Inflammatory macrophage (primary cell): ENCODE results near the gene PCDHGA1.

ENCODE experiments used
- DNase-seq, 2 donors: peaks; one replicate each; pipeline ENCODE4 v3.0.0-alpha.2; 2020 to 2022

Gene PCDHGA1

DNA sequence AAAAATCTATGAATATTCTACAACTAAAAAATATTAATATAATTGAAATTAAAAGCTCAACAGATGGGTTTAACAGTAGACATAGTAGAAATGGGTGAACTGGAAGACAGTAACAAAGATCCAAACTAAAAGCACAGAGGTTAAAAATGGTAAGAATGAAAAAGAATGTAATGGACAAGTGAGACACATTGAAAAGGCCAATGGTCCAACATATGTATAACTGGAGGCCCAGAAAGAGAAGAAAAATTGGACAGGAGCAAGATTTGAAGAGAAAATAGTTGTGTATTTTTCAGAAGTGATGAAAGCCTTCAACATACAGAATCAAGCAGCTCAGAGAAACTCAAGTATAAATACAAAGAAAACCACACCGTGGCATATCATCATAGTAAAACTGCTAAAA is 217.2 kb downstream of the PCDHGA1 start:
- DNase-seq, result no peak

DNA sequence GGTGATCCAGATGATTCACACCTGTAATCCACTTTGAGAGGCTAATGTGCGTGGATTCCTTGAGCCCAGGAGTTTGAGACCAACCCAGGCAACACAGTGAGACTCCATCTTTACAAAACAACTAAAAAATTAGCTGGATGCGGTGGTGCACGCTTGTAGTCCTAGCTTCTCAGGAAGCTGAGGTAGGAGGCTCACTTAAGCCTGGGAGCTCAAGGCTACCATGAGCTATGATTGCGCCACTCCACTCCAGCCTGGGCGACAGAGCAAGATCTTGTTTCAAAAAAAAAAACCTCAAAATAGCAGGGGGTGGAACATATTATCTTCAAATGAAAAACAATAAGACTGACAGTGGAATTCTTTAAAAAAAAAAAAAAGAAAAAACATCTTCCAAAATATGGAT is 217.6 kb downstream of the PCDHGA1 start:
- DNase-seq, result no peak

DNA sequence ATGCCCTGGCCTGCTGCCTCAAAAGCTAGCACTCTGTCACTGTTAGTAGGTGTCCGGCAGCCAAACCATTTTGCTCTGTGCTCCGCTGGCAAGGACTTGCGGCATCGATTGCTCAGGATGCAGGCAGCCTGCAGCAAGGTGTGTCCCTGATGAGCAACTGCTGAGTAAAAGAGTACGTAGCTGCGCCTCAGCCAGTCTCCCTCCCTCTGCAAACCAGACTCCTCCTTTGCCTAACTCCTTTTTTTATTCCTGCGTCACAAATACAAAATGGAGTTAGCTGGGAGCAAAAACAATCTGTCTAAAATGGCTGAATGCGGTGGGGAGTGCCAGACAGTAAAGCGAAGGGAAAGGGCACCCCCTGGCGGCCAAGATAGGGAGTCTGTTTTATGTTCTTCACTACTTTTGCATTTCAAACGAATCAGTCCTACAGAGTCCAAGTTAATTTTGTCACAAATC is 227.4 kb downstream of the PCDHGA1 start:
- peak; percentile 54 to 69 for DNase-seq

DNA sequence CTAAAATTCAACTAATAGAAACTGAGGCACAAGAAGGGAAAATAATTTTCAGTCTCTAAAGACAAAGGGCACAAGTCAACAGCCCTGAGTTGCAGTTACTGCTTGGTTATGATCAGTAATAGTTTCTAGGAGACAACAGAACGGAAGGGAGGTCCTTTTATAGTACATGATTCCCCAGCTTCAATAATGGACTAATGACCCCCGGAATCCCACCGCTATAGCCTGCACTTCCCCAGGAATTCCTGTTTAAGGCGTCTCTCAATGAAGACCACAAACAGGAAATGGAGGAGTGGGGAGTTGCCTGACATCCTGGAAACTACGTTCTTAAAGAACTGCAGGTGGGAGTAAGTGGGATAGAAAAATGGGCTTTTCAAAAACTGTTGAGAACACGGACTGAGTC is 227.8 kb downstream of the PCDHGA1 start:
- no peak for DNase-seq

DNA sequence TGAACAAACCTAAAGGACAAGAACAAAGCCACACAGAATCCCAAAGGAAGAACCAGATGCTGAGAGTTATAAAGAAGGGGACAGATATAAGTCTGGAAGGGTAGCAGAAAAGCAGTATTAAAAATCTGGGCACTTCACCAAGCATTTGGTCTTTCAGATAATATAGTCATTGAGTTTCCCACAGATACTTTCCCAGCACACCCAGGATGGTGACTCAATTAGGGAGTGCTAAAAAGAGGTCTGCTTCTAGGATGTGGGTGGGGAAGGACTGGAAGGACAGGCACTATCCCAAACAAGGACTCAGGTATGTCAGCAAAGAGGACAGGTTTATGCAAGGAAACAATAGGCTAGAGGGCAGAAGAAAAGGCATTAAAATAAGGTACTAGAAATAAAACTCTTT is 229.1 kb downstream of the PCDHGA1 start:
- no peak for DNase-seq

DNA sequence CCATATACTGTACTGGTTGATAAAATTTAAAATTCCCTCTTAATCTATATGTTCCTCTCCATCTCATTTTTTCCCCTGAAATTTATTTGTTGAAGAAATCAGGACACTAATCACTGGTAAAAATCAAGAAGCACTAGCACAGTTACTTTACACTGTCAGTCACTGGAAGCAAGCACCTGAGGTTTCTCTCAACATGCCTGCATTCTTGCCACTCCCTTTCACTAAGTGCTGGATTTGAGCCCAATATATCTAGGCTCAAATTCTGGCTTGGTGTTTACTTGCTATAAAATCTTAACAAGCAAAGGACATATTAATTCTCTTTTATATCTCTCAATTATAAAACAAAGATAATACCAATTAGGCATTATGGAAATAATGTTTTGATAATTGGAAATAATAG is 229.8 kb downstream of the PCDHGA1 start:
- no peak for DNase-seq

DNA sequence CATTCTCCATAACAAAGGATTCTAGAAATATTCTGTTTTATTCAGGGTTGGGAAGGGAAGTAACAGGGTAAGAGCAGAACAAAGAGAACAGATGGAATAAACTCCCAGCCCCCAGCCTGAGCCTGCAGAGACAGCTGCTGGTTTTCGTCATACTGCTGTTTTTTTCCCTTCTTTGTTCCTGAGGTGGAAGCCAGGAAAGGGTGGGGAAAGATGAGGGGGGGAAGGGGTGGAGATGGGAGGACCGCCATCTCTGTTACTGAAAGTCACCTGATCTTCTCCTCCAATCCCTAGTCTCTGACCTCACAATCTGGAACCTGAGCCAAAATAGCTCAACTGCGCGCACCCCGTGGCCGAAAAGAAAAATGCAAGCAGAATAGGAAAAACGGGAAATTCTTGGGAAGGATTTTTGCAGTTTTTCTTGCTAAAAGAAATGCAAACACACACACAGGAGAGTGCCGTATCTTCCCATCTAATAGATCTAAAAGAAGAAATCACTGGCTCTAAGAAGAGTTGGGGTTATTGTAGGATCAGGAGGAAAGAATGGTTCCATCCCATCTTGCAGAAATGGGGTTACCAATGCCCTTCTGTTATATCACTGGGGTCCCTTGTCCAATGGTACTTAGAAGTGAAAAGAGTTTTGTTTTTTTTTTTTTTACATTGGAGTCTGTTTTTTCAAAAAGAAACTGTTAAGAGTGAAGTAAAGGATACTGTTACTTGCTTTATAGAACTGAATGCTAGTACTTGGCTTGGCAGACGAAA is 230.6 kb downstream of the PCDHGA1 start:
- DNase-seq, result peak in 1 of 2 donors; percentile 30
